ENCODE data around the gene GRIN3A.

Gene GRIN3A

DNA sequence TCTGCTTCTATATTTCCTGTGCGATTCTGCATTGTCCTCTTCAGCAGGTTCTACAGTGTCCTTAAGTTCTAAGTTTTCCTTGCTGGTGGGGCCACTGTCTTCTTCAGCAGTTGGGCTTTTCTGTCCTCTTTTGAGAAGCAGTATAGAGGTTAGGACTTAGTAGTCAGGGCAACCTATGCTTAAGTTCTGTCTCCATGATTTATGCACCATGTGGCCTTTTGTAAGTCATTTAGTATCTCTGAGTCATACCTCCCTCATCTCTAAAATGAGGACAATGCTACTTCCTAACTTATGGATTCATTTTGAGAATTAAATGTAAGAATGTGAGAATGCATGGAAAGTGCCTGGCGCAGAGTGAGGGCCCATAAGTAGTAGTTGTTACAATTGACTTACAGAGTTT is 46.8 kb downstream of the GRIN3A start:
- in situ Hi-C loops (cut with HindIII; ENCODE audit: low pct_unique_long_range_greater_than_20kb, low sequenced_read_pairs), result no loop called here
- no peak for DNase-seq (ENCODE audit: low read depth in 1 of 2, low spot score in 1 of 2)
- TF ChIP-seq JUND (IDR thresholded peaks at IDR 0.05; ENCODE audit: low read depth), result no peak

GRCh38 chr9:101689039-101689438 is 49.4 kb downstream of the GRIN3A start:
- in situ Hi-C loops (cut with HindIII; ENCODE audit: low pct_unique_long_range_greater_than_20kb, low sequenced_read_pairs), result no loop called here
- no peak for TF ChIP-seq JUND (IDR thresholded peaks at IDR 0.05; ENCODE audit: low read depth)
- no peak for DNase-seq (ENCODE audit: low read depth in 1 of 2, low spot score in 1 of 2)

DNA sequence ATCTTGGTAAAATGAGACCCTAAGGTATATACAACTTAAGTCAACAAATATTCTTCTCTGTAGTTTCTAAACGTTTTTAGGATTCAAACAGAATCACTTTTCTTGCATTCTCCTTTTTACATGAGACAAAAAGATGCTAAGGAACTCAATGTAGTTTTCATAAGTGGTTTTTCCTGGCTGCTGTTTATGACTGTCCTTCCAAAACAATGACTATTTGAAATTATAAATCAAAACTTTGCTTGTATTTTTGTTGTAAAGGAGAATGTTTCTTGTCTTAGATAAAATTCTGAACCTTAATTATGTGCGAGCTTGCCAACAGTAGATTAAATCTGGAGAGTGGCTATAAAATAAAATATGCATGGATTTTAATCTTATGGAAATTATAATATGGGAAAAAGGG is 53.8 kb downstream of the GRIN3A start:
- no peak for TF ChIP-seq JUND (IDR thresholded peaks at IDR 0.05; ENCODE audit: low read depth)
- in situ Hi-C loops (cut with HindIII; ENCODE audit: low pct_unique_long_range_greater_than_20kb, low sequenced_read_pairs), result no loop called here
- DNase-seq (ENCODE audit: low read depth in 1 of 2, low spot score in 1 of 2), result no peak

GRCh38 chr9:101683236-101683635 is 55.2 kb downstream of the GRIN3A start:
- TF ChIP-seq JUND (IDR thresholded peaks at IDR 0.05; ENCODE audit: low read depth), result no peak
- DNase-seq (ENCODE audit: low read depth in 1 of 2, low spot score in 1 of 2), result no peak
- in situ Hi-C loops (cut with HindIII; ENCODE audit: low pct_unique_long_range_greater_than_20kb, low sequenced_read_pairs), result no loop called here

DNA sequence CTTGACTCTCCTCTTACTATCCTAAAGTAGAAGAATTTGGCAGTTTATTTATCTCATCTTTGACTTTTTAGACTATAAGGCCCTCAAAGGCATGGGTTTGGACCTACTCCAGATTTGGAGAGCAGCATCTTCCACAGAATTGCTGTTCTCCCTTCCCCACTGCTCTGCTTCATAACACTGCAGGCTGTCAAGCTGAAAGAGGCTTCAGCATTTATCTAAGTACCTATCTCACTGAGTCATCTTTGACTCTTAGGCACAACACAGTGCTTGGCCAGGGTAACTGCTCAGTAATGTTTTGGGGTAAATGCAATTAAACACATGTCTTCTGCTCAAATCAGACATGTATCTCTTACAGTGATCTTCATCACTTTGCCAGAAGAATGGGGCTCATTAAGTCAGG is 60.6 kb downstream of the GRIN3A start:
- in situ Hi-C loops (cut with HindIII; ENCODE audit: low pct_unique_long_range_greater_than_20kb, low sequenced_read_pairs), result no loop called here
- no peak for TF ChIP-seq JUND (IDR thresholded peaks at IDR 0.05; ENCODE audit: low read depth)
- DNase-seq (ENCODE audit: low read depth in 1 of 2, low spot score in 1 of 2), result no peak

DNA sequence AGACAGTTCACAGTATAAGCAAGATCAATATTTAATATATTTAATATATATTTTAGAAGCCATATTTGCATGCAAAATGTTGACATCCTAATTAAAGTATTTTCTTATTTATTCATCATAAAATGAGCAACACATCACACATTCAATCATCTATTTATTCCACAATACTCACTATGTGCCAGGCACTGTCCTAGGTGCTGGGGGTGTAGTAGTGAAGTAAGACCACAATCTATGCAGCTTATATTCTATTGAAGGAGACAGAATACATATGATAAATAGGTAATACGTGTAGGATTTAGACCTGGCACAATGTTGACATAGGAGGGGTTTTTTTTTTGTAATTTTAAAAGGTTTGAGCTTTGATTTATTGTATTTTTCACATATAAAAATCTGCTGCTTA is 63.1 kb downstream of the GRIN3A start:
- no peak for DNase-seq (ENCODE audit: low read depth in 1 of 2, low spot score in 1 of 2)
- in situ Hi-C loops (cut with HindIII; ENCODE audit: low pct_unique_long_range_greater_than_20kb, low sequenced_read_pairs), result no loop called here
- no peak for TF ChIP-seq JUND (IDR thresholded peaks at IDR 0.05; ENCODE audit: low read depth)

GRCh38 chr9:101674165-101674564 is 64.3 kb downstream of the GRIN3A start:
- in situ Hi-C loops (cut with HindIII; ENCODE audit: low pct_unique_long_range_greater_than_20kb, low sequenced_read_pairs), result no loop called here
- TF ChIP-seq JUND (IDR thresholded peaks at IDR 0.05; ENCODE audit: low read depth), result no peak
- DNase-seq (ENCODE audit: low read depth in 1 of 2, low spot score in 1 of 2), result no peak

GRCh38 chr9:101673642-101674041 is 64.8 kb downstream of the GRIN3A start:
- TF ChIP-seq JUND (IDR thresholded peaks at IDR 0.05; ENCODE audit: low read depth), result no peak
- in situ Hi-C loops (cut with HindIII; ENCODE audit: low pct_unique_long_range_greater_than_20kb, low sequenced_read_pairs), result no loop called here
- no peak for DNase-seq (ENCODE audit: low read depth in 1 of 2, low spot score in 1 of 2)

DNA sequence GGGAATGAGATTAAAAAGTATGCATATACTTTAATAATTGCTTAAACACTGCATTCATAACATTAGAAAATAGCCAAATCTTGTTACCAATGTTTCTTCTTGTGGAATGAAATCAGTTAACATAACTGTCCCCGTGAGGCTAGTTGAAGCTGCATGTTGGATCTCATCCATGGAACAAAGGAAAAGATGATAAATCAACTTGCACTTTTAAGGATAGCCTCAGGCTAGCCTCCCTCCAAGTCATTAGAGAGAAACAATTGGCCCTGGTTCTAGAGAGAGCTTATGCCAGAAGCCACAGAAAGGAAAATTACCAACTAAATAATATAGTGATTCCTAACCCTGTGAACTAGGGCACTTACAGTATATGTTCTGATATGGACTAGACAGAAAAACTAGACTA is 66.9 kb downstream of the GRIN3A start:
- no peak for DNase-seq (ENCODE audit: low read depth in 1 of 2, low spot score in 1 of 2)
- no peak for TF ChIP-seq JUND (IDR thresholded peaks at IDR 0.05; ENCODE audit: low read depth)
- in situ Hi-C loops (cut with HindIII; ENCODE audit: low pct_unique_long_range_greater_than_20kb, low sequenced_read_pairs), result no loop called here

DNA sequence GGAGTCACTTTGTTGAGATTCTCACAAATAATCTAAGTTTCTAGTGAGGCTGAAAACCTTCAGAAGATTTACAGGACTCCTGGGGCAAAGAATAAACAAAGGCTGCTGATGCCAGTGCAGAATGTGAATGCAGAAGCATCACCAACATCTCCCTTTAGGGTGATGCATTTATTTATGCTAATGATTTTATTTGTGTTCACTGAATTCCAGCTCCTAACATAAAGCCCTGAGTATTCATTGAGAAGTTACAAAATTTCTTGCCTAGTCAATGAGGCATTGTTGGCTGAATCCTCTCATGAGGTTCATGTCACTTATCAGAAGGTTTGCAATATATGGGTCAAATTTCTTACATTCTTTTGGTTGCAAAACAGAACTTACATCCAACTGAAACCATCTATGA is 70.0 kb downstream of the GRIN3A start:
- in situ Hi-C loops (cut with HindIII; ENCODE audit: low pct_unique_long_range_greater_than_20kb, low sequenced_read_pairs), result no loop called here
- TF ChIP-seq JUND (IDR thresholded peaks at IDR 0.05; ENCODE audit: low read depth), result no peak
- DNase-seq (ENCODE audit: low read depth in 1 of 2, low spot score in 1 of 2), result no peak

- no peak for TF ChIP-seq JUND (IDR thresholded peaks at IDR 0.05; ENCODE audit: low read depth)
- DNase-seq (ENCODE audit: low read depth in 1 of 2, low spot score in 1 of 2), result no peak
- in situ Hi-C loops (cut with HindIII; ENCODE audit: low pct_unique_long_range_greater_than_20kb, low sequenced_read_pairs), result no loop called here
Observed at GRCh38 chr9:101664453-101664852, 74.0 kb downstream of the GRIN3A start.

DNA sequence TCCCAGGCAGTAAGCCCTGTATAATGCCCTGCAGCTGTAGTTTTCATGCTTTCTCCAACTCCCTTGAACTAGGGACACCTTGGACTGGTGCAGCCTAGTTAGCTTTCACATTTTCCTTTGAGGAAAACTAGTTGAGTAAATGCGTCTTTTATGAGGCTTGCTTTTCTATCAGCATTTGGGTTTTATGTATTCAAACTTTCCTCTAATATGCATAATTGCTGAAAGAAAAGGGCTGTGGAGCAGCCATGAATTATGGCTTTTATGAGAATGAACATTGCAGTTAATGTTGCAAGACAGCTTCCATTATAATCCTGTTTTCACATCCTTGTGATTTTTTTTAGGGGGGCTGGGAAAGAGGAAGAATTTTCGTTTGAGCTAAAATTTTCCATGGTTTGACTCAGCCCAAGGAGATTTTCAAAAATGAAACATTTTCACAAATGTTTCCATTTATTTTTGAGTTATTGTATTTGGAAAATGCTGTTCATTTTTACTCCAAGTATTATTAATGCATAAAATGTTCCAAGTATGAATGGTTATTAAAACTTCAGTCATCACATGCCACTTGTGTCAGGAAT is 85.8 kb downstream of the GRIN3A start:
- TF ChIP-seq JUND (IDR thresholded peaks at IDR 0.05; ENCODE audit: low read depth), result no peak
- no peak for DNase-seq (ENCODE audit: low read depth in 1 of 2, low spot score in 1 of 2)
- in situ Hi-C loops (cut with HindIII; ENCODE audit: low pct_unique_long_range_greater_than_20kb, low sequenced_read_pairs), result no loop called here

DNA sequence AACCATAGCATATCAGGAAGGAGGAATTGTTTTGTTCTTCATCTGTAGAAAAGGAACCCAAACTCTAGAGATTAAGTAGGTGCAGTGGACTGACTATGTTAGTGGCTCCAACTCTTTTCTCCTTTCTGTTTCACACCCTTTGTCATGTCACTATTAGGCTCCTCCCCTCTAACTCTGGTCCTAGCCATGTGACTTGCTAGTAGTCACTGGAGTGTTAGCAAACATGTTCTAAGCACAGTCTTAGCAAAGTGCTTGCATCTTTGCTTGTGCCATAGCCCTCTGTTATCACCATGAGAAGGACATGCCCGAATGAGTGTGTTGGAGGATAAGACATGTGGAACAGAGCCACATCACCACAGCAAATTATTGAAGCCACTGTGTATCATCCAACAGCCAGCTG is 88.3 kb downstream of the GRIN3A start:
- TF ChIP-seq JUND (IDR thresholded peaks at IDR 0.05; ENCODE audit: low read depth), result no peak
- in situ Hi-C loops (cut with HindIII; ENCODE audit: low pct_unique_long_range_greater_than_20kb, low sequenced_read_pairs), result no loop called here
- no peak for DNase-seq (ENCODE audit: low read depth in 1 of 2, low spot score in 1 of 2)

GRCh38 chr9:101648493-101648892 is 90.0 kb downstream of the GRIN3A start:
- no peak for DNase-seq (ENCODE audit: low read depth in 1 of 2, low spot score in 1 of 2)
- in situ Hi-C loops (cut with HindIII; ENCODE audit: low pct_unique_long_range_greater_than_20kb, low sequenced_read_pairs), result no loop called here
- no peak for TF ChIP-seq JUND (IDR thresholded peaks at IDR 0.05; ENCODE audit: low read depth)
